GM18873 (cell line): ENCODE measurements around the gene GREB1.

Experiments used
- ATAC-seq: cut with Tn5 transposase; IDR thresholded peaks from one replicate; pipeline ENCODE4 v1.9.1; 2021; ENCODE audit warnings: mild to moderate bottlenecking, moderate library complexity, moderate number of reproducible peaks; ENCODE audit not compliant: unreplicated experiment, low FRiP score

The GREB1 gene

DNA sequence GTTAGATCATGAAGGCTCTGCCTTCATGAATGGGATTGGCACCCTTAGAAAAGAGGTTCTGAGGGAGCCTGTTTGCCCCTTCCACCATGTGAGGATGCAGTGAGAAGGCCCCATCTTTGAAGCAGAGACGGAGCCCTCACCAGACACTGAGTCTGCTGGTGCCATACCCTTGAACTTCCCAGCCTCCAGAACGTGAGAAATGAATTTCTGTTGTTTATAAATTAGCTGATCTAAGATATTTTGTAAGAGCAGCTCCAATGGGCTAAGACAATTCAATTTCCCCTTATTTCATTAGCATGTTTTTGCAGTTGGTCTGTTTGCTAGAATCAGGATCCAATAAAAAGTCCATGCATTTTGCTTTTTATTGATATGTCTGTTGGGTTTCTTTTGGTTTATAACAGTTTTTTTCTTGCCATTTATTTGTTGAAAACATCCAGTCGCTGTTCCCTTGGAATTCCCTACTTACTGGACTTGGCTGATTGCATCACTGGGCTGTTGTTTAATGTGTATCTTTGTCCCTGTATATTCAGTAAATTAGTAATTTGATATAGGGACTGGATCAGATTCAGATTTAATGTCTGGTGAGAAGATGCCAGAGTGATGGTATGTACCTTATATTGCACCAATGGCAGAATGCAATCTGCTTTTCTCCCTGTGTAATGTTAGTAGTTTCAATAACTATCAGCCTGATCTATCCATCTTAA, 24.0 kb upstream of the GREB1 start:
- ATAC-seq = no peak

DNA sequence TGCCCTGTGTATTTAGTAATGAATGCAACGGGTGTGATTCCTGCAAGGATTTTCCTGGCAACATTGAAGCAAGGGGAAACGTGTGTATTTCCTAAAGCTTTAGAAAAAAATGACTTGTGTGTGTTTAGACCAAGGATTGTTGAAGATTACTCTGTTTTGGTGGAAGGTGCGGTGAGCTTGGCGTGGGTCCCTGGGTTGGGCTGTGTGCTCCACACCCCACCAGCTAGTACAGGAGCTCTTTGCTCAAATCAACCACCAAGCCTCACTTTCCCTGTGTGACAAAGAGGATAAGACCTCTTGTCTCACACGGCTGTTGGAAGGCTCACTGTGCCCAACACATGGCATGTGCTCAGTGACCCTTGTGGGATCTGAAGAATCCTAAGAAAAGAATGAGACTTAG, 21.4 kb upstream of the GREB1 start:
- ATAC-seq = no peak

DNA sequence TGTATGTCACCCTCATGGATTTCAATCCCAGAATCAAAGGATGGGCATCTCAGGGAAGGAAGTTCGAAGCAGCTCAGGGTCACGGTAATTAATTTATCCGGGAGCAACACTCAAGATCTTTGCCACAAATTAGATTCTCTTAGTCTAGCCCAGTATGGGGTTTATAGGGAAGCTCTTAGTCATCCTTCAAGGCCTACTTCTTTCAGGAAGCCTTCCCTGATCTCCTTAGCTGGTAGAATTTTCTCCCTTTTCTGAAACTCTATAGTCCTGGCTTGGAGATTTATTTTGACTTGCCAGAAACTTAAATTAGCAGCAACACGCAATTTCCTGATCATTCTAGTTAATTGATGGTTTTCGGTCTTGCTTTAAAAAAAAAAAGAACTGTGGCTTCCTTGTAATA, 20.5 kb upstream of the GREB1 start:
- ATAC-seq = no peak

DNA sequence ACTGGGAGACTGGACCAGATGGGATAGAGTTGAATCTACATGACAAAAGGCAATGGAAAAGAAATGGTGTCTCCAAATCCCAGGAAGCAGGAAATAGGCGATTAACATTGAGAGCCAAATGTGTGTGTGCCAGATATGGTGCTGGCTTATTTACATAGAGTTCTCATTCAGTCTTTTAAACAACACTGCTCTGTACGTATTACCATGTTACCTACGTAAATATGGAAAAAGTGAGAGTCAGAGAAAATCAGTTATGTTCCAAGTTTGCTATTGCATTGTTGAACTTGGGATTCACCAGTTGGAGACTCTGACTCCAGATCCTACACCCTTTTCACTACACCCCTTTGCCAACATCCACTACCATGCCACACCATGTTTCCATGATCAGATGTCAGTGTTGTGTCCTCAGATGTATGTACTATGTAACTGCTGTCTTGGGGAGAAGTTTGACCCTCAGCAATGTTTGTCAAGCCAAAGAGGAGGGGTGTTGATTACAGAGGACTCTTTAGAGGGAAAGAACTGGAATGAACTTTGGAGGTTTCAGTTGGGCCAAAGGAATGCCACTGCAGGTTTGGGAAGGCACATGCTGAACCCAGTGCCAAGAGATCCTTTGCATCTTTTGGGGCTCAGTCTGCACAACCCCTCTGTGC, 19.6 kb upstream of the GREB1 start:
- ATAC-seq = no peak

DNA sequence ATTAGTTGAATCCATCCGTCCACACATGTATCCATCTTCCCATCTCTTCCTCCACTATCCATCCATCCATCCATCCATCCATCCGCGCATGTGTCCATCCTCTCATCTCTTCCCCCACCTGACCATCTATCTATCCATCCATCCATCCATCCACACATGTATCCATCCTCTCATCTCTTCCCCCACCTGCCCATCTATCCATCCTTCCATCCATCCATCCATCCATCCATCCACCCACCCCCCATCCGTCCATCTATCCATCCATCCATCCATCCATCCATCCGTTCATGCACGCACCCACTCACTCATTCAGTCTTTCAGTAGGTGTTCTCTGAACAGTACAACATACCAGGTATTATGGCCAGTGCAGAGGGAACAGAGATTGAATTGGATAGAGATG, 18.9 kb upstream of the GREB1 start:
- ATAC-seq = no peak

DNA sequence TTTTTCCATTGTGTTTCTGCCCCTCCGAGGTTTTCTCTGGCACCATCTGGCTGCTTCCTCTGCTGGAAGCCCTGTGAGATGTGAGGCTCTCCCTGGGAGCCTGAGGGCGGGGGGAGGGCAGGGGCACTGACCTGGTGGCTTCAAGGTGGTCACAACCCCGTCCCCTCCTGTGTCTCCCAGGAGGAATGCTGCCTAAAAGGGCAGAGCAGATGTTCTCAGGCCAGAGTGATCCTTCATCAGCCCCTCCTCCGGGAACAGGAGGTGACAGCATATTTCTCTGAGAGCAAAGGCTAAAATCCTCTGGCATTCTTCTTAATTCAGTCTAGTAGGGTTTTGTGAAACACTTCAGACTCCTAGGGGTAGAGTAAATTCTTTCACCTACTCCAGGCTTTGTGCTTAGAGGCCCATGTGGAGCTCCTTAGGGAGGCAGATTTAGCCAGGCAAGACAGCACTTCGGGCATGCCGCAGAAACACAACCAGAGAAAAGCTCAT, 18.3 kb upstream of the GREB1 start:
- ATAC-seq = no peak

DNA sequence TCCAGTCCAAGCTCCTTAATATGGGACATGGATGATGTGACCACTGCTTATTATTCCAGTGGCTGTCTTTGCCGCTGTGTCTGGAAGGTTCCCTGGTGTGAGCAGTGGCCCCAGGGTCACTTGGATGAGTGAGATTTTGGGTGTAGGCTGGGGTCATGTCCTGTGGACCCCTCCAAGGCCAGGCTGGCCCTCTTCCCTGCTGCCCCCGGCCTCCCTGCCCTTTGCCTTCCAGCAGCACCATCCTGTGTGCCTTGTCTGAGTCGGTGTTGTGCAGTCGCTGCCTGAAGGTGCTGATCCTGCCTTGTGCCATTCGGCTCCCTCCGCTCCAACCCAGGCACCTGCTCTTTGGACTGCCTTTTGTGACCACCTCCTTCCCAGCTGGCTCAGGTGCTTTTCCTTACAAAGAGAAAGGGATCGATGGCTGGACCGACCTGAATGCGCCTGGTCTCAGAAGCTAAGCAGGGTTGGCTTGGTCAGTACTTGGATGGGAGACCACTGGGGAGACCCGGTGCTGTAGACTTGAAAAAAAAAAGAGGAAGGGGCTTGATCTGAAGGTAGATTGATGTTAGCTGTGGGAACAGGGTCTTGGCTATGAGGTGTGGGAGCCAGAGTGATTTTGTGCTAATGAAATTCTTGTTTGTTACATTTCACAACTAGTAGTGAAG, 16.7 kb upstream of the GREB1 start:
- no peak for ATAC-seq

DNA sequence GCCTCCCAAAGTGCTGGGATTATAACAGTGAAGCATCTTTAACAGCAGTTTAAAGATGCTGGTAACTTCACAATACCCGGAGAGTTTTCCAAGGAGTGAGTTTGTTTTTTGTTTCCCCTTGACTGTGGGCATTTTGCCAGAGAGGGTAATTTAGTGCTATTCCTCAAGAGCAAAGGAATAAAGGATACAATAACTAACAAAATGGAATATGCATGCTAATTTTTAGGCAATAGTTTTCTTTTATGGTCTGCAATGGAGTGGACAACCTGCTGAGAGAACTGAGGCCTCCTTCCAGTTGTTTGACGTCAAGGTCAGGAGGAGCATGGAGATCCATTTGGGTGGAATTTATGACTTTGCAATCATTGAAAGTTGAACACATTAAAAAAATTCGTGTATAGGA, 15.9 kb upstream of the GREB1 start:
- ATAC-seq = no peak

DNA sequence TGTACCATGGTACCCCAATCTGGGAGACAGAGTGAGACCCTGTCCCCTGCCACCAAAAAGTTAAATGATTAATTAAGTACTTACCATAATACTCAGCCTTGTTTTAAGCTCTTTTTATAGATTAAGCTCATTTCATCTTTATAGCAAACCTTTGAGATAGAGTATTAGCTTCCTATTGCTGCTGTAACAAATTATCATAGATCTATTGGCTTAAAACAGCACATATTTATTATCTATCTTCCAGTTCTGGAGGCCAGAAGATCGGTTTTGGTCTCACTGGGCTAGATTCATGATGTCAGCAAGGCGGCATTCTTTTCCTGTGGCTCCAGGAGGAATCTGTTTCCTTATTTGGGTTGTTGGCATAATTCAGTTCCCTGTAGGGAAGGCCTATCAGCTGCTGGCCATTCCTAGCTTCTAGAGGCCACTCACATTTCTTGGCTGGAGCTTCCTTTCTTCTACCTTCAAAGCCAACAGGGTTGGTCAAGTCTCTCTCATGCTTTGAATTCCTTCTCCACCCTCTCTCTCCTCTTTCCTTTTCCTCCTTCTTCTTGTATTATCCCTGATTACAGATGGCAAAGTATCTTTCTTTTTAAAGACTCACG, 13.7 kb upstream of the GREB1 start:
- no peak for ATAC-seq

DNA sequence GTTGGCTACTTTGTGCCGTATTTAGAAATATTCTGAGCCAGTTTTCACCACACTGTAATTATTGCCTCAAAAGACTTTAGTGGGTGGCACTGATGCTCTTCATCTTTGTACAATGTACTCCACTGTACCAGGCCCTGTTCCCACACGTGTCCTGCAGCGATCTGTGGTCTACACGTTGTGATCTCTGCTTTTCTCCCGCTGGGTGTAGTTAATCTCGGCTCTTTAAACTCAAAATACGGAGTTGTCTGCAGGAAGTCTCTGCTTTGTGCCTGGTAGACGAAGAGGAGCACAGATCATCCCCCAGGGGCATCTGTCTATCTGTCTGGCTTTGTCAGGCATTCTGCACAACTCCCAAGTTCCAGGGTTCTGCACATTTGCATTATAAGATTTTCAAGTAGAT, 12.1 kb upstream of the GREB1 start:
- no peak for ATAC-seq

DNA sequence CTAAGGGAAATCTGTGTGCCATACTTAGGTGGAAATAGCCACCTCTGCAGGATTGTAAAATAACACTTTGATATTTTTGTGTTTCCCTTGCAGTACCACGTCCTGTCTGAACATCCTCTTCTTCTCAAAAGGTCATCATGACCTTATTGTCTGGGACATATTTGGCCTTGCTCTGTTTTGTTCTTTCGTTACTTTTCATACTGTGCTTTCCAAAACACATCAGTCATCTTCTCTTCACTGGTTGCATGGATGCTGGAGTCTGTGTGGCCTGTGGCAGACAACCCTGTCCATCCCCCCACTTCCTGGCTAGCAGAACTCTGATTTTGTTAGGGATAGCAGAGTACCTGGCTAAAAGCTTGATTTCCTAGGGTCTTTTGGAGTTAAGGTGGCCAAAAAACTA, 9.4 kb upstream of the GREB1 start:
- ATAC-seq = no peak

DNA sequence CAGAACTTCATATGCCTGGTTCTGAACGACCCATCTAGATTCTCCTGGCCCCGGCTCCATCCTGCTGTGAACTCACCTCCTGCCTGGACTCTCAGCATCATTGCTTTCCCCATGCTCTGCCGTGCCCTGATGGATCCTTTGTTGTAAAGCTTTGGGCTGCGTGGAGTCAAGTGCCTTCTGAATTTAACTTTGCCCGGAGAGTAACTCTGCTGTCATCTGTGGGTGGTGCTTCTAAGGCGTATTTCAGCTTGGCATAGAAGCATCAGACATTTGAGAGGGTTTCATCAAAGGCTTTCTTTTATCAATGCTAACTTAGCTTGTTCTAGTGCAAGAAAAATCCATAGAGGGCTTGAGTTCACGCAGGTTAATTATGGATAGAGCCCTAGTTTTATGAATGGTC, 8.1 kb upstream of the GREB1 start:
- no peak for ATAC-seq

DNA sequence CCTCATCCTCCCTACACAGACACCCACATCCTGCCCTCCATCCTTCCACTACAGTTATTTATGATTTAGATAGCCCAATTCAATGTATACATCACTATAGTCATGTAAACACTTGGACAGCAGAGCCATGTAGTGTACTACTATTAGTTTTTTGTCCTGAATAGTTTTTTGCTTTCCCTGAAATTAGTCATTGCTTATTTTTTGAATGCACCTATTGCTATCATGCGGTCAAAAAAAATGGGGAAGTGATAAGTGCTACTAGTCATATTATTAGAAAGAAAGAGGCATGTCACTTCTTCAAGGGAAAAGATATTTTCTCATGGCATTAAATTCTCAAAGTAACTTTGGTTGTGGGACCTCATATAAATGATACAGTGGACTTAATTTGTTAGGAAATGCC, 6.8 kb upstream of the GREB1 start:
- ATAC-seq = no peak

DNA sequence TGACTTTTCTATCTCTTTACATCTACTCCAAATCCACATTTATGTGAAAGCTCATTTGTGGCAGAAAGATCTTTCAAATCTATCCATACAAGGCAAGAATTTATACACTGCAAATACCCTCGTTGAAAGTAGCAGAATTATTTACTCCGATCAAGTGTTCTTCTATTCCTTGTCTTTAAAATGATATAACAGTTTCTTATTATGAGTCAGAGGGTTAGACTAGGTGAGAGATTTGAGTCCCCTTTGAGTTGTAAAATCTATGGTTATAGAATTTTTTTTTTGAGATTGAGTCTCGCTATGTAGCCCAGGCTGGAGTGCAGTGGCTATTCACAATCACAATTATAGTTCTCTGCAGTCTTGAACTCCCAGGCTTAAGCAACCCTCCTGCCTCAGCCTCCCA, 5.6 kb upstream of the GREB1 start:
- no peak for ATAC-seq

DNA sequence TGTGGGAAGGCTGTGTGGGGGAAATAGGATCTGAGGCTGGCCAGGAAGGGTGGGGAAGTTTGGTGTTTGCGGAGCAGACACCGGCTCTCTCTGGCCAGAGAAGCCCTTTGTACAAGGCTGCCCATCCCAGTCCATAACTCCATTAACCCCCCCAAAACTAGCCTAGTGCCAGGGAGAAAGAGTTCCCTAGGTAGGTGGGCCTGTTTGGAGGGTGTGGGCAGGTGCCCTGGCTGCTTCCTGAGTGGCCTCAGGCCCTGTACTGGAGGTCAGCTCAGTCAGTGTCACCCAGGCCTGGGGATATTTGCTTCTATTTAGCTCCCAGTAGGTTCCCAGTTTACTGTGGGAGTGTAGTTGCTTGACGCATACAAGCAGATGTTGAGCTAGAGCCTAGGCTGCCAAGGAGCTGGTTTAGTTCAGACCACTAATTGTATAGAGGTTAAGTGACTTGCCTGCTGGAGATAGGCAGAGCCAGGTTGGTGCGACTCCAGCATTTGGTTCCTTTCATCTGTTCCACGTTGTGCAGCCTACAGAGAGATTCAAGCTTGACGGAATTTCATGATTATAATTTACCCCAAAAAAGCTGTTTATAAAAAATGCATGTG, 2.9 kb upstream of the GREB1 start:
- no peak for ATAC-seq

DNA sequence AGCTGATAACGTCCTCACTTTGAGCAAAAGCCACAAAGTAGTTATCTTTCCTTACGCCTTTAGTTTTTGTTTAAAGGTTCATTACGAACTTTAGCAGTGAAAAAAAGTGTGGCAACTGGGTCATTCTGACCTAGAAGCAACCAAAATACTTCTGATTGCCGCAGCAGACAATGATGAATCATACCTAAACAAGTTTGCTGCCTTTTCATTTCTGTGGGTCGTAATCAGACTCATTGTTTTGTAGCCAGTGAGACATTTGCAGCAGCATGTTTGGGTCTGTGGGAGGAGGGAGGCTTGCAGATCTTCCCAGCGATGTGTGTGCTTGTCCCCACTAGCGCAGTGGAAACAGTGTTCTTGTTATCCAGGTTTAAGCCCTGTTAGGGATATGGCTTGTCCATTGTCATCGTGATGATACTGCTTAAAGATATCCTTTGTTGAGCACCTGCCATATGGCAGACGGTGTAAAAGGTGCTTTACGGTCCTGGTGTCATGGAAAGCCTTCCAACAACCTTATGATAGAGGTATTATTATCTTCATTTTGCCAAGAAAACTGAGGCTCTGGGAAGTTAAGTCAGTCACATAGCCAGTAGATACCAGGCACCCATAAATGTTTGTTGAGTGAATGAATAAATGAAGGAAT, 1.3 kb upstream of the GREB1 start:
- no peak for ATAC-seq

DNA sequence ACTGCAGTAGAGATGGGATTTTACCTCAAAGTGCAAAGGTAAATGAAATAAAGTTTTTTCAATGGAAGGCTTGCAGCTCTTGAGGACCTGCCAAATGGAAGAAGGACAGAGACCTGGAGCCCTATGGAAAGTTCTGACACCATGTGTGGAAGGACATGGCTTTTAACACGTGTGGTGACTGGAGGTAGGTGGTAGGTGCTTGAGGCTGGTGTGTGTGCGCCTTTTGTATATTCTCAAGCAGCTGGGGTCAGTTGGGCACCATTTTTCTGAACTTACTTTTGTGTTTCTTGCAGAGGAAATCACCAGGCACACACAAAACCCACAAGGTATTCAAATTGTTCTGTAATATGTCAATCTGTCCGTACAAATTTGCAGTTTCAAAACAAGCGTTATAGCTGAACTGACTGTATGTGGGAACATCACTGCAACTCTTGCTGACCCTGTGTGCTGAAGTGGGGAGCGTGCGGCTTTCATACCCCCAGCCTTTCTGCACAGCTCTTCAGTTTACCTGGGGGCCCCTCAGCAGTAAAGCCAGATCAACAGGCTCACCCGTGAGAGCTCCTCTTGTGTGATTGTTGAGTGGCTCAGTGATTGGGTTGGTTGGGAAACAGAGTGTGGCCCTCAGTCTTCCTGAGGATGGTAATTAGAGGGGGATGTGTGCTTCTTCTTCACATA, 363 bp downstream of the GREB1 start:
- no peak for ATAC-seq

DNA sequence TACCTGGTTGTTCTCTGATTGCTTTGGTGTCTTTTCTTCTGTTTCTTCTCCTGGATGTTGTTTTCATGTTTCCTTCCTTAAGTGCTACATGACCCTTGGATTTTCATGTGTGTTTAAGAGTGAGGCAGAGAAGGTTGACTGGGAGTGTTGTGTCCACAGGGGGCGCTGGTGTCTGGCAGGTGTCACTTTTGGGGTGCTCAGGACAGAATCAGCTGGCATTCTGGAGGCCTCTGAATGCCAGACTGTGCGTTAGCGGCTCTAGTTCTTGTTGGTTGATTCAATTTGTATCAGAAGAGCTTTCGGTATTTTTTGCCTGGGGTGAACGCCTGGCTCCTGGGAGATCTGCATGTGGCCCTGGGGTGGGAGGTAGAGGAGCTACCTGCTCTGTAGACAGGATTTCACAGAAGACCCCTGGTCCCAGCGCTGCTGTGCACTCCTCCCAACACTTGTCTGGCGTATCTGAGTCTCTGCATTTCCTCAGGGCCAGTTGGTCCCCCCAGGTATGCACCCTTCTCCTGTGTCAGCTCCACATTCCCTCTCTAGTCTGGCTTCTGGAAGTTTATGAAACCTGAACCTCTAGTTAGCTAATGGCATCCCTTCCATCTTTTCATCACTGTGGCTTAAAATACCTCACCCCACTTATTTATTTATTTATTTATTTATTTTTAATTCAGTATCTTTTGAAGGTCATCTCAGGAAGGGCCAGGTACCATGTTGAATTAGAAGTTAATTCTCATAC, 1.1 kb downstream of the GREB1 start:
- no peak for ATAC-seq

DNA sequence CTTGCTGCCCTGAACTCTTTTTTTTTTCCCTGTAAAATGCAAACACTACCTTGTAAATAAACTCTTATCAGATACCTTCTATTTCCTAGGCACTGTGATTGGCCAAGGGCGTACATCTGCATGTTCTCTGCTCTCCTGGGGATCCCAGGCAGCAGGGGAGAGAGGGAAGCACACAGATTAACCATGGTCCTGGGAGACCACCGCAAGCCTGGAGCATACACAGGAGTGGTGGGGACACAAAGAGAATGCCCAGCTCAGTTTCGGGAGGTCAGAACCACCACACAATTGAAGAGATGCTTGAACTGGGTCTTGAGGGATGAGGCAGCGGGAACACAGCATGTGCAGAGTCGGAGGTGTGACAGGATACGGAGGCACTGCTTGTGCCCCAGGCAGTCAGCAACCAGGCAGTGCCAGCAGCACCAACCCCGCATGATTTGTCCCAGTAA, 2.1 kb downstream of the GREB1 start:
- no peak for ATAC-seq
